Measurements from ENCODE around the gene ARHGAP26.

DNA sequence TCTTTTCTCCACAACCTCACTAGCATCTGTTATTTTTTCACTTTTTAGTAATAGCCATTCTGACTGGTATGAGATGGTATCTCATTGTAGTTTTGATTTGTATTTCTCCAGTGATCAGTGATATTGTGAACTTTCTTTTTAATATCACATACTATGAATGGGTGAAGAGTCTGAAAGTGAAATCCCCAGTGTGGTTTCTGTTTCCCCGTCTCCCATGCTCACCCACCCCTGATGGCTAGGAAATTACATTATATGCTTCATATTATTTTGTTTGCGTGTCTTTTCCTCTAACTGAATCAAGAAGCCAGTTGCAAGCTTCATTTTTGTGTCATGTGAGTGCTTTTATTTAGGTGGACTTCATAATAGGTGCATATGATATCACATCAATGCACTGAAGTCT, 171.1 kb downstream of the ARHGAP26 start:
- TF ChIP-seq CTCF (IDR thresholded peaks at IDR 0.05) (no peak), POLR2A (IDR thresholded peaks at IDR 0.05) (no peak)
